ENCODE results near the gene ECSIT.

- no peak for TF ChIP-seq JUNB (IDR thresholded peaks at IDR 0.05; ENCODE audit: unreplicated experiment)
- TF ChIP-seq CTCF (conservative IDR thresholded peaks at IDR 0.05; ENCODE audit: low read depth in 2 of 2) = no peak
- no peak for TF ChIP-seq EZH2phosphoT487 (IDR thresholded peaks at IDR 0.05; ENCODE audit: unreplicated experiment)
- TF ChIP-seq EZH2 (IDR thresholded peaks at IDR 0.05; ENCODE audit: low read depth, unreplicated experiment) = no peak
- TF ChIP-seq ETS1 (IDR thresholded peaks at IDR 0.05) = no peak
- TF ChIP-seq REST (IDR thresholded peaks at IDR 0.05; ENCODE audit: unreplicated experiment) = no peak
- TF ChIP-seq CREB1 (CRISPR knock-in tag; IDR thresholded peaks at IDR 0.05; ENCODE audit: low read depth) = no peak
- no peak for TF ChIP-seq POLR2AphosphoS5 (IDR thresholded peaks at IDR 0.05; ENCODE audit: low read depth)
Measured at GRCh38 chr19:11510444-11510843, 18.5 kb downstream of the ECSIT start.

Data from GM23338 (cell line).